Measurements from ENCODE around the gene COL4A5. TPM values are rescaled to one million over a fixed set of nuclear protein-coding genes. Genes with fewer than 3 reads are reported as not detected.

The COL4A5 gene
- 93.7 and 95.7 TPM in 2 replicates for total RNA-seq

GRCh38 chrX:108439426-108439942 is at the start of gene COL4A5:
TSS of gene COL4A5 (plus strand) at chrX:108439838. CDS start at chrX:108440126, 288 bp downstream.

GRCh38 chrX:108438110-108438623 is 1.5 kb upstream of the COL4A5 start, which contains the start of gene COL4A6:
TSS of gene COL4A6 (minus strand) at chrX:108438422. CDS start at chrX:108438196, 226 bp downstream.

DNA sequence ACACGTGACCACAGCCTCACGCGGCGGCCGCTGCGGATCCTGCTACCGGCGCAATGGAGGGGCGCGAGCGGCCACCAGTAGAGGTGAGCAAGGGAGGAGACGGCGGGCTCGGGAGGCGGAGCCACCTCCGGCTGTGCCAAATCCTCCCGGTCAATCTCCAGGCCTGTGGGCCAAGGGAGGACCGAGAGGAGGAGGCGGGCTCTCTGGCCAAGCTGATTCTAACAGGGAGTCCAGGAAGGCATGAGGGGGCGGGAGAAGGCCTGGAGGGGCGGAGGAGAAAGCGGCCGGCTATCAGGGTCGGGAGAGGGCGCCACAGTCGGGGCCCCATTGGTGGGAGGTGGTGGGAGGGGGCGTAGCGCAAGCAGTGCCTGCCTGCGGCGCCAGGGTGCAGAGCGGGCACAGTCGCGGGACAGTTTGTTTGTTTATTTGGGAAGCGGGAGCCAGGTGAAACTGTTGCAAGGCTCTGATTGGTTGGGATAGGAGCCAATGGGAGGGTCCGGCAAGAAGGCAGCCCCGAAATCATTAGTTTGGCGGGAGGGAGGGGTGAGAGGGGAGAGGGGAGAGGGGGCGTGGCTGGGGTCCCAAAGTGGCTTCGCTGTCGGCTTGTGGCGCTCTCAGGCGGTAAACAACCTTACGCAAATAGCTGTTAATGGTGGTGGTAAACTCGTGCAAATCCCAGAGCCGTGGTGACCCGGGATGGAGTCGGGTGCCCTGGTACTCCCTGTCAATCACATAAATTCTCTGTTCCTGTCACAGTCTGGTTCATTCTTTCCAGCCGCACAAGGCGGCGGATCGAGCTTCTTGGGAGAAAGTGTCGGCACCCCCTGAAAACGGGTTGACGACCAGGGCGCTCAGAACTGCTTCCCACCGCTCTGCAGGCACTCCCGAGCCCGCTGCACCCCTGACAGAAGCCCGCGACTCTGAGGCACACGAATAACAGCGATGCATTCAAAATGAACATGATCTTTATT is 297.2 kb downstream of the COL4A5 start, which contains the start of gene IRS4:
IRS4 (minus strand) TSS at position 55 of the 971 bp plus-strand sequence.

Other genes starting within 250 kb of the COL4A5 start
- 35.3 and 45.1 TPM in 2 replicates for gene COL4A6, start 1.4 kb upstream of the COL4A5 start, total RNA-seq